Panc1 (cell line): ENCODE measurements around the gene ALOXE3. TPM values are rescaled to one million over a fixed set of nuclear protein-coding genes. Genes with fewer than 3 reads are reported as not detected.

ENCODE experiments used
- ATAC-seq: fragments of 200-7000 bp; cut with Tn5 transposase; 2 replicates; pipeline ENCODE4 v1.9.1; 2020; ENCODE audit warnings: mild to moderate bottlenecking, moderate library complexity
- BruUV-seq: library from RNA; stranded (reverse); fragments of 400-500 nt; replicated peaks from 2 replicates; lab custom pipeline; 2021; lab: Mats Ljungman, UMichigan
- CTCF ChIA-PET: fragments of 300-600 bp; sonication (Branson Sonifier 250); formaldehyde crosslinking; loops from one replicate; lab custom pipeline; 2022; ENCODE audit warnings: antibody characterized with exemption; lab: Charles Lee
- POLR2A ChIA-PET: fragments of 300-600 bp; sonication (Branson Sonifier 250); formaldehyde crosslinking; loops from one replicate; lab custom pipeline; 2022; ENCODE audit warnings: antibody characterized with exemption; lab: Charles Lee
- DNase-seq: peaks from one replicate; pipeline ENCODE4 v3.0.0-alpha.2; 2010; ENCODE audit warnings: low read depth, low spot score
- H3K27ac ChIP-seq: 2 replicates; pipeline ENCODE4 v1.5.1; 2011; ENCODE audit warnings: mild to moderate bottlenecking, low read length, inconsistent platforms
- H3K27me3 ChIP-seq: fragments of 200-500 bp; sonication (Bioruptor generic); 2 replicates; pipeline ENCODE4 v1.6.0; 2014; ENCODE audit warnings: low read length, inconsistent platforms; ENCODE audit not compliant: control insufficient read depth, insufficient read depth
- H3K36me3 ChIP-seq: fragments of 200-500 bp; sonication (Bioruptor generic); 2 replicates; pipeline ENCODE4 v1.5.1; 2014; ENCODE audit warnings: inconsistent platforms, mild to moderate bottlenecking, low read length, moderate library complexity; ENCODE audit not compliant: control insufficient read depth, insufficient read depth
- H3K4me1 ChIP-seq: 2 replicates; pipeline ENCODE4 v1.5.1; 2011; ENCODE audit warnings: inconsistent platforms, mild to moderate bottlenecking, low read length, moderate library complexity; ENCODE audit not compliant: control insufficient read depth, insufficient read depth
- H3K4me3 ChIP-seq, 2 experiments: 2 replicates each; pipeline ENCODE4 v1.5.1; 2011 to 2012; ENCODE audit warnings: low read depth in 2 of 2, low read length in 2 of 2, mild to moderate bottlenecking in 2 of 2, inconsistent platforms in 1 of 2, moderate library complexity in 1 of 2
- H3K9me3 ChIP-seq: fragments of 200-500 bp; sonication (Bioruptor generic); 2 replicates; pipeline ENCODE4 v1.5.1; 2014; ENCODE audit warnings: low read depth, mild to moderate bottlenecking, inconsistent platforms, low read length, moderate library complexity; ENCODE audit not compliant: control insufficient read depth, insufficient read depth
- CTCF ChIP-seq: fragments of 450-650 bp; IDR thresholded peaks from 2 replicates; pipeline ENCODE4 v1.5.1; 2017; ENCODE audit warnings: mild to moderate bottlenecking
- POLR2AphosphoS5 ChIP-seq: IDR thresholded peaks from 2 replicates; pipeline ENCODE4 v1.6.1; 2012; ENCODE audit warnings: mild to moderate bottlenecking, low read depth, low read length, moderate library complexity
- REST ChIP-seq, 2 experiments: IDR thresholded peaks; 2 replicates each; pipeline ENCODE4 v1.6.1; 2011 to 2012; ENCODE audit warnings: low read depth in 2 of 2, control low read depth in 1 of 2, low read length in 1 of 2, mild to moderate bottlenecking in 1 of 2, moderate library complexity in 1 of 2; ENCODE audit not compliant: insufficient read depth in 1 of 2
- SIN3A ChIP-seq: IDR thresholded peaks from 2 replicates; pipeline ENCODE4 v1.6.1; 2012; ENCODE audit warnings: low read depth, mild to moderate bottlenecking, low read length, moderate library complexity, borderline replicate concordance; ENCODE audit not compliant: insufficient read depth
- TCF7L2 ChIP-seq: IDR thresholded peaks from 2 replicates; pipeline ENCODE4 v1.6.1; 2011; ENCODE audit warnings: mild to moderate bottlenecking, low read depth, low read length, inconsistent platforms
- in situ Hi-C: cut with HindIII; loops from 2 replicates; pipeline ENCODE4 v1.10.0; 2016; ENCODE audit warnings: low sequenced_read_pairs, low pct_unique_long_range_greater_than_20kb
- intact Hi-C: fragments of 100-400 bp; cut with micrococcal nuclease; formaldehyde crosslinking; loops from one replicate; pipeline ENCODE4 v1.10.0; 2022; ENCODE audit not compliant: unreplicated experiment
- total RNA-seq: library from RNA; stranded (reverse); gene quantifications from one replicate; pipeline ENCODE4 v1.2.1, GENCODE V29; 2021; ENCODE audit not compliant: unreplicated experiment

The ALOXE3 gene
- total RNA-seq, 1 experiment from 2014 or later, result 0.46 TPM

GRCh38 chr17:8081876-8082275 lies 36.4 kb downstream of the ALOXE3 start:
- POLR2A ChIA-PET, result no interaction called here
- CTCF ChIA-PET, result no interaction called here
- no TSS peak for BruUV-seq

GRCh38 chr17:8080799-8081219 lies 37.5 kb downstream of the ALOXE3 start:
- Histone ChIP-seq H3K27me3 (no peaks in the 10 kb centered on the region), H3K27ac (no peak overlapping the region), H3K4me3 (no peak overlapping the region), H3K9me3 (no peaks in the 10 kb centered on the region), H3K4me1 (peaks cover 5% of the 10 kb centered on the region; the same call in 1 of the 2 replicates), H3K36me3 (no peaks in the 10 kb centered on the region)
- DNase-seq (no peak), ATAC-seq (no peak)
- BruUV-seq, result no TSS peak
- POLR2A ChIA-PET, result no interaction called here
- intact Hi-C loops (loop anchor here (5.0 kb wide), 1 partner anchor 36 kb away; the partner anchor contains the start of gene ALOXE3), in situ Hi-C loops (no loop called here)
- no peak for TF ChIP-seq TCF7L2
- no peak for TF ChIP-seq CTCF
- TF ChIP-seq REST (IDR thresholded peaks at IDR 0.05; ENCODE audit: insufficient read depth in 1 of 2, low read depth in 2 of 2, low read length in 1 of 2), result no peak
- no peak for TF ChIP-seq SIN3A
- TF ChIP-seq POLR2AphosphoS5, result no peak
- CTCF ChIA-PET, result no interaction called here

More at GRCh38 chr17:8081876-8082275, 36.4 kb downstream of the ALOXE3 start:
- H3K9me3 ChIP-seq, result no peaks in the 10 kb centered on the region
- no peak for ATAC-seq
- no peak overlapping the region for H3K4me3 ChIP-seq
- intact Hi-C loops, result loop anchor here (5.0 kb wide), 1 partner anchor 35 kb away; the partner anchor contains the start of gene ALOXE3
- no peaks in the 10 kb centered on the region for H3K27me3 ChIP-seq
- no peak for DNase-seq
- no peak for TF ChIP-seq CTCF
- no peak for TF ChIP-seq TCF7L2
- TF ChIP-seq SIN3A, result no peak
- in situ Hi-C loops, result no loop called here
- no peaks in the 10 kb centered on the region for H3K36me3 ChIP-seq
- no peak overlapping the region for H3K27ac ChIP-seq
- peaks cover 5% of the 10 kb centered on the region; the same call in 1 of the 2 replicates for H3K4me1 ChIP-seq
